ENCODE measurements around the gene TPH1. TPM values are rescaled to one million over a fixed set of nuclear protein-coding genes. Genes with fewer than 3 reads are reported as not detected.

The TPH1 gene
- total RNA-seq, 4 donors from 2014 or later = under 0.01 to 2.3 (median 1.3) TPM

DNA sequence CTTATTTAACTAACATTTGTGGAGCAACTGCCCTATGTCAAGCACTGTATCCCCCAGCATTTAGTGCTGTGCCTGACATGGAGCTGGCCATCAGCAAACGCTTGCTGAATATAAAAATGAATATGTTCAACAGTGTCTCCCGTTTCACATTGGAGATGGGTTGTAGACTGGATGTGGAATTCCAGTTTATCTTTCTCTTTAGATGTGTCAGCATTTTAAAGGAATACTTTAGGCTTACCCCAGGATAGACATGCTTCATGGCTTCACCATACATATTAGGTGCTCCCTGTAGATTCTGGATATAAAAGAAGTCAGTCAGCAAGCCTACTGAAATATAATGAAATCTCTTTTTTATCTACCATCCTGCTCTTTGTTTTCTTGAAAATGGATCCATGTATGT, 21.3 kb upstream of the TPH1 start:
- H3K4me3 ChIP-seq = no peak overlapping the region
- H3K9me3 ChIP-seq = no peaks in the 10 kb centered on the region
- H3K36me3 ChIP-seq = no peaks in the 10 kb centered on the region
- H3K27ac ChIP-seq = no peak overlapping the region
- TF ChIP-seq, protein P1, sequence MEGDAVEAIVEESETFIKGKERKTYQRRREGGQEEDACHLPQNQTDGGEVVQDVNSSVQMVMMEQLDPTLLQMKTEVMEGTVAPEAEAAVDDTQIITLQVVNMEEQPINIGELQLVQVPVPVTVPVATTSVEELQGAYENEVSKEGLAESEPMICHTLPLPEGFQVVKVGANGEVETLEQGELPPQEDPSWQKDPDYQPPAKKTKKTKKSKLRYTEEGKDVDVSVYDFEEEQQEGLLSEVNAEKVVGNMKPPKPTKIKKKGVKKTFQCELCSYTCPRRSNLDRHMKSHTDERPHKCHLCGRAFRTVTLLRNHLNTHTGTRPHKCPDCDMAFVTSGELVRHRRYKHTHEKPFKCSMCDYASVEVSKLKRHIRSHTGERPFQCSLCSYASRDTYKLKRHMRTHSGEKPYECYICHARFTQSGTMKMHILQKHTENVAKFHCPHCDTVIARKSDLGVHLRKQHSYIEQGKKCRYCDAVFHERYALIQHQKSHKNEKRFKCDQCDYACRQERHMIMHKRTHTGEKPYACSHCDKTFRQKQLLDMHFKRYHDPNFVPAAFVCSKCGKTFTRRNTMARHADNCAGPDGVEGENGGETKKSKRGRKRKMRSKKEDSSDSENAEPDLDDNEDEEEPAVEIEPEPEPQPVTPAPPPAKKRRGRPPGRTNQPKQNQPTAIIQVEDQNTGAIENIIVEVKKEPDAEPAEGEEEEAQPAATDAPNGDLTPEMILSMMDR (IDR thresholded peaks at IDR 0.05) = no peak
- no peak for DNase-seq
- no peaks in the 10 kb centered on the region for H3K27me3 ChIP-seq
- H3K4me1 ChIP-seq = no peaks in the 10 kb centered on the region
- intact Hi-C loops (cut with DNase I; ENCODE audit: low total_unique reads) = no loop called here

GRCh38 chr11:18066626-18067025, 20.6 kb upstream of the TPH1 start:
- H3K27ac ChIP-seq = no peak overlapping the region
- H3K9me3 ChIP-seq = no peaks in the 10 kb centered on the region
- TF ChIP-seq, protein P1 (IDR thresholded peaks at IDR 0.05) = no peak
- TF ChIP-seq POLR2A (IDR thresholded peaks at IDR 0.05) = no peak
- H3K27me3 ChIP-seq = no peaks in the 10 kb centered on the region
- H3K4me3 ChIP-seq = no peak overlapping the region
- intact Hi-C loops (cut with DNase I; ENCODE audit: low total_unique reads) = no loop called here
- no peaks in the 10 kb centered on the region for H3K36me3 ChIP-seq
- DNase-seq = no peak
- H3K4me1 ChIP-seq = no peaks in the 10 kb centered on the region

DNA sequence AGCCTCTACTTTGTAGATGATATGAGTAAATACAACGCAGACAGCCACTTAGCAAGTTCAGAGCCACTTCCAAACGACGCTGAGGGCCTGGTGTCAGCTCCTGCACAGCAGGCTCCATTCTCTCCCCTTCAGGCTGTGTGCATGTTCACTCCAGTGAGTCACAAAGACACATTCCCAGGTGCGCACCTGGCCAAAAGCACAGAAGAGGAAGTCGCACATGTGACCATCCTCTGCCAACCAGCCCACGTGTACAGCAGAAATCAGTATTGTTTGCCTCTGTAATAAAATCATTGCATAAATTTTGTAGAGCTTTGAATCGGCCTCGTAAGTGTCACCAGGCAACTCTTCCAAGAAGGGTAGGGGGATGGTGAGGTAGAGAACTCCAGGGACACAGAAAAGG, 19.5 kb upstream of the TPH1 start:
- Histone ChIP-seq H3K4me3 (no peak overlapping the region), H3K4me1 (no peaks in the 10 kb centered on the region), H3K27ac (no peak overlapping the region), H3K27me3 (no peaks in the 10 kb centered on the region), H3K9me3 (no peaks in the 10 kb centered on the region), H3K36me3 (no peaks in the 10 kb centered on the region)
- TF ChIP-seq, protein P1 (IDR thresholded peaks at IDR 0.05) = no peak
- TF ChIP-seq POLR2A (IDR thresholded peaks at IDR 0.05) = no peak
- no peak for DNase-seq
- intact Hi-C loops (cut with DNase I; ENCODE audit: low total_unique reads) = no loop called here

- H3K4me3 ChIP-seq = no peak overlapping the region
- no peaks in the 10 kb centered on the region for H3K9me3 ChIP-seq
- no peaks in the 10 kb centered on the region for H3K27me3 ChIP-seq
- no peak overlapping the region for H3K27ac ChIP-seq
- intact Hi-C loops (cut with DNase I; ENCODE audit: low total_unique reads) = no loop called here
- DNase-seq = no peak
- no peaks in the 10 kb centered on the region for H3K4me1 ChIP-seq
- no peaks in the 10 kb centered on the region for H3K36me3 ChIP-seq
- TF ChIP-seq POLR2A (IDR thresholded peaks at IDR 0.05) = no peak
- TF ChIP-seq, protein P1 (IDR thresholded peaks at IDR 0.05) = no peak
These were observed 18.5 kb upstream of the TPH1 start for GRCh38 chr11:18064450-18065054.

DNA sequence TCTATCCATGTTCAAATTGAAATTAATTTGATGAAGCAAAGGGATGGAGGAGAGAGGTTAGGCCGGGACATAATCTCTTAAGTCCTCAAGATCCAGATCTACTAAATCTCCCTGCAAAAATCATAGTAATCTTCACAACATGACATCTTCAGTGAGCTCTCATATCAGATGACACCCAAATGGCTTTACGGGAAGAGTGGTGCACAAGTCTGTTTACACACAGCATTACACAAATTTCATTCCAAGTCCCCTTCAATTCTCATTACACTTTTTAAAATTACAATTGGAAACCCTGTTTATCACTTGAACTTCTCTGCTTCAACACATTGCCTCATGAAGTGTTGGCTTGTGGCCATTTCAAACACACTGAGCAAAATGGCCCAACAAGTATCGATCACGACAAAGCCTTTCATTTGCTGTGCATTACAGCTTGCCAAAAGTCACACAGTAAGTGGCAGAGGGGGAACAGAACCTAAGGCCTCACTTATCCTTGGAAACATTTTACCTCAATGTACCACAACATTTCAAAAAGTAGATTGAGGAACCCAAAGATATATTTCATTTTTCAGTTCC, 17.9 kb upstream of the TPH1 start:
- no peaks in the 10 kb centered on the region for H3K27me3 ChIP-seq
- no peak overlapping the region for H3K27ac ChIP-seq
- no peaks in the 10 kb centered on the region for H3K36me3 ChIP-seq
- intact Hi-C loops (cut with DNase I; ENCODE audit: low total_unique reads) = no loop called here
- no peak for DNase-seq
- H3K4me3 ChIP-seq = no peak overlapping the region
- H3K4me1 ChIP-seq = no peaks in the 10 kb centered on the region
- H3K9me3 ChIP-seq = no peaks in the 10 kb centered on the region
- no peak for TF ChIP-seq POLR2A (IDR thresholded peaks at IDR 0.05)
- TF ChIP-seq, protein P1 (IDR thresholded peaks at IDR 0.05) = no peak
